Measurements from ENCODE around the gene NCOA3. TPM values are rescaled to one million over a fixed set of nuclear protein-coding genes. Genes with fewer than 3 reads are reported as not detected.

Gene NCOA3
- total RNA-seq, 1 experiment from 2014 or later = 25.9 TPM

DNA sequence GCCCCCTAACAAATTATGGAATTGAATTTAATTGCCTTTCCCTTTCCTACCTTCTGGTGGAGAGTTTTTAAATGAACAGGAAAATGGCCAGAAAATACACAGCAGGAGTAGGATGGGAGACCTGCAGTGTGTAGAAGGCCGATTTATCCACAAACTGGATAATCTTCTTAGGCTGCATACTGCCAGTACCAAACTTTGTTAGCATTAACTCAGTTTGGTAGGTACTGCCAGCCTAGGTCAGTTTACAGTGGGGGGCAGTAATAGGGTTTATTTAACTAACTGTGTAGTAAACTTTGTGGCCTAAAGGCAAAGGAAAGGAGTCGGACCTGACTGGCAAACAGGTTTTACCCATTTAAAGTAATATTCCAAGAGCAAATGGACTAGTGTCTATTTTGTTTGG, 4.6 kb downstream of the NCOA3 start:
- H3K4me3 ChIP-seq (replicated peaks in 1 of 2; ENCODE audit: low read depth in 1 of 2, low read length in 2 of 2) = no peak overlapping the region
- no peak overlapping the region for H2AFZ ChIP-seq (ENCODE audit: low read depth, low read length, poor library complexity, severe bottlenecking)
- H3K27ac ChIP-seq (ENCODE audit: low read depth, low read length) = no peak overlapping the region
- DNase-seq (ENCODE audit: low read depth, low spot score) (no peak), ATAC-seq (no peak)
- intact Hi-C loops (cut with micrococcal nuclease) = loop anchor here (10.0 kb wide), 2 partner anchors 102 to 302 kb away; no protein-coding TSS in a partner anchor
- peaks cover 9 to 17% of the 10 kb centered on the region in 2 experiments; a peak in 3 of 4 replicates for H3K4me1 ChIP-seq (ENCODE audit: control insufficient read depth in 1 of 2, insufficient read depth in 2 of 2, low read length in 2 of 2)
- no peak overlapping the region for H3K4me2 ChIP-seq (ENCODE audit: low read length)
- ChIA-PET CTCF (no interaction called here), RAD21 (ENCODE audit: low non-redundant PET in 1 of 2, low total read pairs in 2 of 2, uncharacterized antibody in 2 of 2, unreplicated experiment in 2 of 2) (no interaction called here), POLR2A (no interaction called here)
- H3K9me3 ChIP-seq (ENCODE audit: control insufficient read depth in 1 of 2, insufficient read depth in 1 of 2, low read depth in 1 of 2, low read length in 2 of 2) = no peaks in the 10 kb centered on the region
- H3K27me3 ChIP-seq (ENCODE audit: insufficient read depth, low read length) = no peaks in the 10 kb centered on the region
- no peaks in the 10 kb centered on the region for H3K9me2 ChIP-seq (ENCODE audit: insufficient read depth)
- H3K79me2 ChIP-seq (ENCODE audit: insufficient read depth, low read length) = peaks cover 88% of the 10 kb centered on the region
- H3K9ac ChIP-seq (ENCODE audit: low read length) = no peak overlapping the region
- no TSS peak for BruUV-seq (replicated peaks)
- TF ChIP-seq, protein P1, sequence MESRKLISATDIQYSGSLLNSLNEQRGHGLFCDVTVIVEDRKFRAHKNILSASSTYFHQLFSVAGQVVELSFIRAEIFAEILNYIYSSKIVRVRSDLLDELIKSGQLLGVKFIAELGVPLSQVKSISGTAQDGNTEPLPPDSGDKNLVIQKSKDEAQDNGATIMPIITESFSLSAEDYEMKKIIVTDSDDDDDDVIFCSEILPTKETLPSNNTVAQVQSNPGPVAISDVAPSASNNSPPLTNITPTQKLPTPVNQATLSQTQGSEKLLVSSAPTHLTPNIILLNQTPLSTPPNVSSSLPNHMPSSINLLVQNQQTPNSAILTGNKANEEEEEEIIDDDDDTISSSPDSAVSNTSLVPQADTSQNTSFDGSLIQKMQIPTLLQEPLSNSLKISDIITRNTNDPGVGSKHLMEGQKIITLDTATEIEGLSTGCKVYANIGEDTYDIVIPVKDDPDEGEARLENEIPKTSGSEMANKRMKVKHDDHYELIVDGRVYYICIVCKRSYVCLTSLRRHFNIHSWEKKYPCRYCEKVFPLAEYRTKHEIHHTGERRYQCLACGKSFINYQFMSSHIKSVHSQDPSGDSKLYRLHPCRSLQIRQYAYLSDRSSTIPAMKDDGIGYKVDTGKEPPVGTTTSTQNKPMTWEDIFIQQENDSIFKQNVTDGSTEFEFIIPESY (IDR thresholded peaks at IDR 0.05; ENCODE audit: extremely low read depth, insufficient replicate concordance, low read length) = no peak
- no peak for TF ChIP-seq CEBPB (IDR thresholded peaks at IDR 0.05; ENCODE audit: low read depth)
- TF ChIP-seq SRF (IDR thresholded peaks at IDR 0.05; ENCODE audit: low read depth) = no peak
- no peak for TF ChIP-seq POLR2AphosphoS5 (IDR thresholded peaks at IDR 0.05; ENCODE audit: low read depth, low read length)
- TF ChIP-seq, protein P2, sequence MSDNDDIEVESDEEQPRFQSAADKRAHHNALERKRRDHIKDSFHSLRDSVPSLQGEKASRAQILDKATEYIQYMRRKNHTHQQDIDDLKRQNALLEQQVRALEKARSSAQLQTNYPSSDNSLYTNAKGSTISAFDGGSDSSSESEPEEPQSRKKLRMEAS (IDR thresholded peaks at IDR 0.05) = no peak
- no peak for TF ChIP-seq SP1 (IDR thresholded peaks at IDR 0.05; ENCODE audit: low read depth)
- TF ChIP-seq ZNF274 (IDR thresholded peaks at IDR 0.05; ENCODE audit: low read depth, low read length) = no peak
- no peak for TF ChIP-seq EZH2 (IDR thresholded peaks at IDR 0.05)
- no peak for TF ChIP-seq FOSL1 (IDR thresholded peaks at IDR 0.05; ENCODE audit: low read depth)
- TF ChIP-seq, protein P3, sequence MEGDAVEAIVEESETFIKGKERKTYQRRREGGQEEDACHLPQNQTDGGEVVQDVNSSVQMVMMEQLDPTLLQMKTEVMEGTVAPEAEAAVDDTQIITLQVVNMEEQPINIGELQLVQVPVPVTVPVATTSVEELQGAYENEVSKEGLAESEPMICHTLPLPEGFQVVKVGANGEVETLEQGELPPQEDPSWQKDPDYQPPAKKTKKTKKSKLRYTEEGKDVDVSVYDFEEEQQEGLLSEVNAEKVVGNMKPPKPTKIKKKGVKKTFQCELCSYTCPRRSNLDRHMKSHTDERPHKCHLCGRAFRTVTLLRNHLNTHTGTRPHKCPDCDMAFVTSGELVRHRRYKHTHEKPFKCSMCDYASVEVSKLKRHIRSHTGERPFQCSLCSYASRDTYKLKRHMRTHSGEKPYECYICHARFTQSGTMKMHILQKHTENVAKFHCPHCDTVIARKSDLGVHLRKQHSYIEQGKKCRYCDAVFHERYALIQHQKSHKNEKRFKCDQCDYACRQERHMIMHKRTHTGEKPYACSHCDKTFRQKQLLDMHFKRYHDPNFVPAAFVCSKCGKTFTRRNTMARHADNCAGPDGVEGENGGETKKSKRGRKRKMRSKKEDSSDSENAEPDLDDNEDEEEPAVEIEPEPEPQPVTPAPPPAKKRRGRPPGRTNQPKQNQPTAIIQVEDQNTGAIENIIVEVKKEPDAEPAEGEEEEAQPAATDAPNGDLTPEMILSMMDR (IDR thresholded peaks at IDR 0.05 in 2 of 3, conservative IDR thresholded peaks at IDR 0.05 in 1 of 3; ENCODE audit: borderline replicate concordance in 1 of 3, insufficient read depth in 1 of 3, low read depth in 2 of 3, low read length in 2 of 3) = no peak
- TF ChIP-seq JUND (IDR thresholded peaks at IDR 0.05) = no peak
- TF ChIP-seq SIN3A (IDR thresholded peaks at IDR 0.05; ENCODE audit: low read depth) = no peak
- no peak for TF ChIP-seq ZFX (IDR thresholded peaks at IDR 0.05)
- no peaks in the 10 kb centered on the region; the same call in 1 of the 2 replicates for H4K20me1 ChIP-seq (ENCODE audit: insufficient read depth)
- H3K36me3 ChIP-seq (ENCODE audit: control insufficient read depth in 1 of 2, insufficient read depth in 2 of 2, low read length in 2 of 2) = no peaks in the 10 kb centered on the region

All from HCT116 (cell line).